HG02885 (cell line): ENCODE results near the gene HSFX3.
A peak's percentile ranks its signal among the peaks of the same experiment; 100 is the strongest.
"Not testable (repeated sequence)": the region's sequence is repeated elsewhere in the genome, so short reads cannot be mapped to it uniquely, and the experiment has no call there.

Experiments
- ATAC-seq: cut with Tn5 transposase; IDR thresholded peaks from one replicate; pipeline ENCODE4 v1.9.1; 2021; ENCODE audit warnings: mild to moderate bottlenecking; ENCODE audit not compliant: unreplicated experiment, poor library complexity

HSFX3 gene

DNA sequence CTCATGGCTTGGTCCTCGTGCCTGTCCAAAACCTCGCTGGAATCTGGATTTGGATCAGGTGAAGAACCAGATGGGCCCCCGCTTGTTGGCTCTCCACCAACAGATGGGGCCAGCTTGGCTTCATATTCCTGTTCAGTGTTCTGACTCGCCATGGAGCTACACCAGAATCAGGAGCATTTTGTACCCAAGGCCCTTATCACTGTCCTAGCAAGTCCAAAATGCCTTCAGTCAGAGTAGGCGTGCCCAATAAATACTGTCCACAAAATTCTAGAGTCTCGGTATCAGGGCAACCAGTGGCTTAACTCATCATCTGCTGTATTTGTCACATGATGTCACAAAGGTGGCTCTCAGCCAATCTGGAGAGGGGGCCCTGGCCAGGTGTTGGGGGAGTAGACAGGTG is at the start of gene HSFX3:
Gene HSFX3, minus strand, starts transcription at position 224 of the 400 bp plus-strand sequence. Its CDS starts 72 bp downstream, at position 152.
- not testable (repeated sequence) for ATAC-seq

- ATAC-seq, result not testable (repeated sequence)
These were observed 48.9 kb upstream of the HSFX3 start for GRCh38 chrX:149598603-149599002.

GRCh38 chrX:149595943-149596342 is 46.2 kb upstream of the HSFX3 start:
- not testable (repeated sequence) for ATAC-seq

DNA sequence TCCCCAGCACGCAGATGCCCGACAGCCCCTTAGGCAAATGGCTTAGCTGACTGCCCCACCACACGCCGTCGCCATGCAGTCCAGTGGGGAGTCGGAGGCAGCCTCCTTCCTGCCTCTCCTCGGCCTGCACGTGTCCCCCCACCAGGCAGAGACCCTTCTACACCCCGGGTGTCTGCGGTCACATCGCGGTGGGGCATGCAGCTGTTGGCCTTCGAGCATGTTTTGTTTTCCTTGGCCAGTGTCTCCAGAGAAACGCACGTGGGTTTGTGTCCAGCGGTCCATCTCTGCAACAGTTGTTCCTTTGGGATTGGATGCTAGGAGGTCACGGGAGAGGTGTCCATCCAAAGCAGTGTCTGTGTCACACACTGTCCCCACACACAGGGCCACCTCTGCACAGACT is 45.5 kb upstream of the HSFX3 start, which contains the start of gene HSFX2:
Gene HSFX2, minus strand, starts transcription at position 101 of the 400 bp plus-strand sequence. CDS start 614 bp downstream, outside the sequence.
- ATAC-seq, result not testable (repeated sequence)

DNA sequence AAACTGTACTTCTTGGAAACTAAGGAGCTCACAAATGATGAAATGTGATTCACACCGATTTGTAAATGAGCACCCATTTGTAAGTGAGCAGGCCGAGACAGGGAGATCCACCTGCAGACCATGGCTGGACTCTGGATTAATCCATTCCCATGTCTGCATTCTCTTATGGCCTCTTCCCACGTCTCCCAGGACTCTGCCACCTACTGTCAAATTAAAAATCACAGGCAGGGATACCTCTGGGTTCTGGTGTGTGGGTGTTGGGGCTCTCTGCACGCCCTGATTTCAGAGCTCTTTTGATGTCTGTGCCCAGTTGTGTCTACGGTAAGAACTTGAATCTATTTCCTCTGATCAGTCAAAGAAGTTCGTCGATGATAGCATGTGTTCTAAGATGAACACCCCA is 41.3 kb upstream of the HSFX3 start:
- ATAC-seq, result not testable (repeated sequence)

DNA sequence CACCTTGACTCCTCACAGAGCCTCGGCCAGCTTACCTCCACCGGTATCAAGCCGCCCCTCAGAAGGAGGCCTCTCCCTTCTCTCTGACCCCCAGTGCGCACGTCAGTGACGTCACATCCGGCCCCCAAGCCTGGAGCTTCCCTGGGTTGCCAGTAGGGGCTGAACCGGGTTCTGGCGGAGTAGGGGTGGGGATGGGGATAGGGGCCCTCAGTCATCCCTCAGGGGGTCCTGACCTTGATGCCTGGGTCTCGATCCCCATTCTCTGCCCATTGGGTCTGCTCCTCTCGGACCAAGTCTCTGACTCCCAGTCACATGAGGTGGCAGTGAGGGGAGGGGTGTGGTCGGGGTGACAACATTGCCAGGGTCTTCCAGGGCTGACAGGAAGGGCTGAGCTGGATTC is 37.6 kb upstream of the HSFX3 start, which contains the start of gene MAGEA9B:
Gene MAGEA9B, minus strand, starts transcription at position 101 of the 400 bp plus-strand sequence. CDS start 4,280 bp downstream, outside the sequence.
- not testable (repeated sequence) for ATAC-seq

DNA sequence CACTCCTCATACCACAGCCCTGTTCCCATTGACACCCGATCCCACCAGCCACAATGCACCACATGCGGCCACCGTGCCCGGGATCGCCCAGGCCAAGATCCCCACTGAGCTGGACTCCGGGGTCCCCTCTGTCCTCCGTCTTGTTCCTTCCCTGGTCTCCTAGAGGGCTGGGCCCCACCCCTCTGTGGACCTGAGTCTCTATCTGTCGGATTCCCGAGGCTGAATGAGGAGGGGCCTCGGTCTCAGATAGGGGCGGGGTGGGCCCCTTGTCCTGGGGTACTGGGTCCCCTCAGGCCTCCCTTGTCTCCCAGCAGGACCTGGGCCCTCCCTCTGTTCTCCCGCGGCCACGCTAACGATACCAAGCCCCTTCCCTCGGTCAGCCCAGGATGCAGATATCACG is 35.9 kb upstream of the HSFX3 start:
- not testable (repeated sequence) for ATAC-seq

GRCh38 chrX:149573456-149573855 is 23.7 kb upstream of the HSFX3 start:
- peak; percentile 100 for ATAC-seq

GRCh38 chrX:149572743-149573142 is 23.0 kb upstream of the HSFX3 start:
- ATAC-seq, result no peak

DNA sequence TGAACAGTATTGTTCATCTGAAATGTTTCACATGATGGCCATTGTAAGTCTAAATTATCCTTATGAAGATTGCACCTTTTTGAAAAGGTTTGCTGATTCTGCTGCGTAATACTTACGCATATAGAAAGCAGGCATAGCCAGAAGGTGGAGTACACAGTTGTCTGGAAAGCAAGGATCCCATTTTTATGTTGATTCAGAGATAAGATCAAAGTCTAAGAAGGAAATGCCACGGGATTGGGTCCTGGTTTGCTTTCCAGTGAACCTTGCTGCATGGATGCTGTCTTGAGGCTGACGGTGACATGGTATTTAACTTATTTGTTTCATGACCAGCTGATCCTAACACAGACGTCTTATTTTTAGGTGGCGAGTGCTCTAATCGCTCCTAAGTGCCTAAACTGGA is 22.0 kb upstream of the HSFX3 start:
- ATAC-seq, result no peak

GRCh38 chrX:149570668-149571067 is 20.9 kb upstream of the HSFX3 start:
- ATAC-seq, result no peak

GRCh38 chrX:149569770-149570169 is 20.0 kb upstream of the HSFX3 start:
- no peak for ATAC-seq

- no peak for ATAC-seq
These were observed 19.1 kb upstream of the HSFX3 start for GRCh38 chrX:149568701-149569296.

- no peak for ATAC-seq
These were observed 18.1 kb upstream of the HSFX3 start for GRCh38 chrX:149567621-149568417.

DNA sequence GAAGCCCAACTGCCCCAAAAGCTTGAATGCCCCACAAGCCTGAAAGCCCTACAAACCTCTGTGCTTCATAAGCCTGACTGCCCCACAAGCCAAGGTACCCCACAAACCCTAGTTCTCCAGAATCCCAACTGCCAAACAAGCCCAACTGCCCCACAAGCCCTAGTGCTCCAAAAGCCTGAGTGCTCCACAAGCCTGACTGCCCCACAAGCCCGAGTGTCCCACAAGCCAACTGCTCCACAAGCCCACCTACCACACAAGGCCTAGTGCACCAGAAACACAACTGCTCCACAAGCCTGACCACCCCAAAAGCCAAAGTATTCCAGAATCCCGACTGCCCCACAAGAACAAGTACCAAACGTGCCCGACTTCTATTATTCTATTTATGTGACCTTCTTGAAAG is 13.6 kb upstream of the HSFX3 start:
- ATAC-seq, result no peak

- not testable (repeated sequence) for ATAC-seq
These were observed 5.5 kb upstream of the HSFX3 start for GRCh38 chrX:149555251-149555650.

DNA sequence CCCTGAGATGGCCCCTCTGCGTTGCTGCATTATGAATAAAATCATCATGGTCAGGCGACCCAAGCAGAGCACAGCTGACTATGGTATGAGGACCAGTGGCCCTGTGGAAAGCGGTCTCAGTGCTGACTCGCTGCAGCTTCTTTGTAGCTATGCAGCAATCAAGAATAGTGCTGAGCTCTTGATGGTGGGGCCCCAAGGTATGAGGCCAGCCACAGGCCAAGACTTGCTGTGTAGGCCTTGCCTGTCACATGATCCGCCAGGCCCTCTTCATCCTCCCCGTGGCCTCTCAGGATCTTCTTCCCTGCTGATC is 2.2 kb upstream of the HSFX3 start:
- not testable (repeated sequence) for ATAC-seq

DNA sequence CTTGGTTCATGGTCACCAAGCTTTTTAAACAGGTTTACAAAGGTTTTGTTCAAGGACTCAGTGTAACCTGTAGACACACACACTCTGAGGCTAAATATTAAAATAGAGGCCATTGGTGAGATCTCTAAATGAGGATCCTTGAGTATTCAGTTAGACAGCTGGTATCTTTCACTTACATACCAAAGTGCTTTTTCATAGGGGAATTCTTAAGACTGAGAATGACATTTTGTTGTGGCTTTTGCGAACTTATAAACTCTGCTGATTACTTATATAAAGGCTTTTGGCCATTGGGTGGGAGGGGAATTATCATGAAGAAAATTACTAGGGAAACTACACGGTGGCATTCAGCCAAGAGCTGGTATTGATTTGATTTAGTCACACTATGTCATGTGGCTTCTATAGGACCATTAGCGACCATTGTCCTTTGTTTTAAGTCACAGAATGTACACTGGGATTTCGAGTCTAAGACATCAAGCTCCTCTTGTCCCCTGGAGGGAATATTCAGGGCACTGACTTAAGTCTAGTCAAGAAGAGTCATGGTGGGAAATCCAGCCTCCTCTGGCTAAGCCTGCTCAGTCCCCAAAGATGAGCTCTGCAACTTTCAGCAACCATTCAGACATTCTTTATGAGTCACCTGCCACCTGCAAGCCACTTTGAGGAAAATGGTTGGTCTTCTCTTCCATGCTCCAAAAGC is 1.7 kb upstream of the HSFX3 start:
- ATAC-seq, result not testable (repeated sequence)

DNA sequence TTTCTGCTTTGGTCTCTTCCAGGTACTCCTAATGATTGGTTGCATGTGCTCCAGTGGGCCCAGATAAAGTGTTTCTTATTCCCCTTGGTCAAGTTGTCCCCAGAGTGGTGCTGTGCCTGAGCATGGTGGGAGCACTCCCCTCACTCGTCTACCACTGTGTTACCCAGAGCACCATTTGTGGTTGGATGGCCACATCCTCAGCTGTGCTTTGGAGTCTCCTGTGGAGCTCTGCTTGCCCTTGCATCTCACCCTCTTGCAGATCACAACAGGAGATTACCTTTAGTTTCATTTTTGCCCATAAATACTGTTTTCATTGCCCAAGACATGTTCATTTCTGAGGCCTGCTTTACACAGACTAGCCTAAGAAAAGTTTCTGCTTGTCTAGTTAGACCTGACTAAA is 730 bp upstream of the HSFX3 start:
- ATAC-seq, result not testable (repeated sequence)

- ATAC-seq, result not testable (repeated sequence)
These were observed 1.9 kb downstream of the HSFX3 start for GRCh38 chrX:149547782-149548181.

- ATAC-seq, result not testable (repeated sequence)
These were observed 2.8 kb downstream of the HSFX3 start for GRCh38 chrX:149546962-149547361.
